Neural cell (in vitro differentiated cells): ENCODE results near the gene LILRB5. TPM values are rescaled to one million over a fixed set of nuclear protein-coding genes. Genes with fewer than 3 reads are reported as not detected.

Experiments
- H2AFZ ChIP-seq: fragments of 200-600, 300-800 bp; sonication (generic), shearing (Covaris generic); 2 replicates; pipeline ENCODE4 v1.6.0; 2014; ENCODE audit warnings: low read depth, mild to moderate bottlenecking, antibody characterized with exemption, low read length, moderate library complexity
- H3F3A ChIP-seq: fragments of 200-600 bp; shearing (Covaris generic); 2 replicates; pipeline ENCODE4 v1.6.1; 2016; ENCODE audit warnings: mild to moderate bottlenecking, moderate library complexity, mixed read lengths, antibody characterized with exemption, low read length; ENCODE audit not compliant: insufficient read depth, poor library complexity, severe bottlenecking
- H3K27ac ChIP-seq: fragments of 200-600, 300-800 bp; sonication (generic), shearing (Covaris generic); 2 replicates; pipeline ENCODE4 v1.5.1; 2014; ENCODE audit warnings: mild to moderate bottlenecking, low read length, moderate library complexity
- H3K27me3 ChIP-seq: fragments of 300-800, 200-600 bp; sonication (generic), shearing (Covaris generic); 2 replicates; pipeline ENCODE4 v1.6.0; 2014; ENCODE audit warnings: mild to moderate bottlenecking, low read depth, low read length, moderate library complexity; ENCODE audit not compliant: insufficient read depth
- H3K36me3 ChIP-seq: fragments of 300-800, 200-600 bp; sonication (generic), shearing (Covaris generic); 2 replicates; pipeline ENCODE4 v1.5.1; 2014; ENCODE audit warnings: mild to moderate bottlenecking, antibody characterized with exemption, low read length, moderate library complexity; ENCODE audit not compliant: insufficient read depth
- H3K4me2 ChIP-seq: fragments of 300-800, 200-600 bp; sonication (generic), shearing (Covaris generic); 2 replicates; pipeline ENCODE4 v1.6.0; 2014; ENCODE audit warnings: mild to moderate bottlenecking, low read length
- H3K4me3 ChIP-seq: fragments of 300-800, 200-600 bp; sonication (generic), shearing (Covaris generic); 2 replicates; pipeline ENCODE4 v1.5.1; 2014; ENCODE audit warnings: mild to moderate bottlenecking, low read length, moderate library complexity
- H3K79me2 ChIP-seq: fragments of 200-600 bp; shearing (Covaris generic); replicated peaks from 2 replicates; pipeline ENCODE4 v1.6.0; 2014; ENCODE audit warnings: mild to moderate bottlenecking, low read length, moderate library complexity; ENCODE audit not compliant: insufficient read depth
- H3K9ac ChIP-seq: fragments of 300-800, 200-600 bp; sonication (generic), shearing (Covaris generic); 2 replicates; pipeline ENCODE4 v1.6.1; 2016; ENCODE audit warnings: mild to moderate bottlenecking, low read length, mixed read lengths
- H3K9me2 ChIP-seq: fragments of 200-600 bp; shearing (Covaris generic); 2 replicates; pipeline ENCODE4 v1.6.1; 2016; ENCODE audit warnings: mild to moderate bottlenecking, low read length, mixed read lengths; ENCODE audit not compliant: insufficient read depth
- H3K9me3 ChIP-seq: fragments of 200-600, 300-800 bp; sonication (generic), shearing (Covaris generic); 2 replicates; pipeline ENCODE4 v1.6.1; 2016; ENCODE audit warnings: mild to moderate bottlenecking, mixed run types, low read length, moderate library complexity, mixed read lengths
- H4K20me1 ChIP-seq: fragments of 200-600 bp; shearing (Covaris generic); 2 replicates; pipeline ENCODE4 v1.6.1; 2016; ENCODE audit warnings: mild to moderate bottlenecking, mixed run types; ENCODE audit not compliant: insufficient read depth
- EP300 ChIP-seq: fragments of 450-650 bp; conservative IDR thresholded peaks from 2 replicates; pipeline ENCODE4 v1.6.1; 2014; ENCODE audit warnings: antibody characterized with exemption, mild to moderate bottlenecking, moderate library complexity; ENCODE audit not compliant: poor library complexity, severe bottlenecking
- EZH2 ChIP-seq: fragments of 200-600, 300-800 bp; shearing (Covaris generic), sonication (generic); IDR thresholded peaks from 2 replicates; pipeline ENCODE4 v1.6.1; 2014; ENCODE audit warnings: antibody characterized with exemption, low read length, borderline replicate concordance, mild to moderate bottlenecking; ENCODE audit not compliant: insufficient read depth, poor library complexity, severe bottlenecking
- MXI1 ChIP-seq: fragments of 450-650 bp; conservative IDR thresholded peaks from 2 replicates; pipeline ENCODE4 v1.6.1; 2014; ENCODE audit warnings: antibody characterized with exemption, mild to moderate bottlenecking; ENCODE audit not compliant: poor library complexity, severe bottlenecking
- POLR2AphosphoS5 ChIP-seq: IDR thresholded peaks from 2 replicates; pipeline ENCODE4 v1.6.1; 2012
- RAD21 ChIP-seq: fragments of 450-650 bp; conservative IDR thresholded peaks from 2 replicates; pipeline ENCODE4 v1.6.1; 2014; ENCODE audit warnings: antibody characterized with exemption, mild to moderate bottlenecking, moderate library complexity
- SMC3 ChIP-seq: fragments of 450-650 bp; conservative IDR thresholded peaks from 2 replicates; pipeline ENCODE4 v1.6.1; 2014; ENCODE audit warnings: antibody characterized with exemption, mild to moderate bottlenecking, moderate library complexity; ENCODE audit not compliant: poor library complexity
- TAF1 ChIP-seq: IDR thresholded peaks from 2 replicates; pipeline ENCODE4 v1.6.1; 2012; ENCODE audit warnings: low read depth
- polyA plus RNA-seq: library from polyadenylated mRNA; depleted of rRNA; stranded (reverse); fragments of >200 nt; gene quantifications from 2 replicates; pipeline ENCODE4 v1.2.3, GENCODE V29; 2014
- TF ChIP-seq, protein P1 (sequence below): IDR thresholded peaks from 2 replicates; pipeline ENCODE4 v1.6.1; 2012; ENCODE audit warnings: borderline replicate concordance
- TF ChIP-seq, protein P2 (sequence below): fragments of 450-650 bp; IDR thresholded peaks from 2 replicates; pipeline ENCODE4 v1.5.1; 2014; ENCODE audit warnings: antibody characterized with exemption, mild to moderate bottlenecking, moderate library complexity; ENCODE audit not compliant: poor library complexity, severe bottlenecking

Gene LILRB5
- polyA plus RNA-seq, 1 donor from 2014 or later = not detected

DNA sequence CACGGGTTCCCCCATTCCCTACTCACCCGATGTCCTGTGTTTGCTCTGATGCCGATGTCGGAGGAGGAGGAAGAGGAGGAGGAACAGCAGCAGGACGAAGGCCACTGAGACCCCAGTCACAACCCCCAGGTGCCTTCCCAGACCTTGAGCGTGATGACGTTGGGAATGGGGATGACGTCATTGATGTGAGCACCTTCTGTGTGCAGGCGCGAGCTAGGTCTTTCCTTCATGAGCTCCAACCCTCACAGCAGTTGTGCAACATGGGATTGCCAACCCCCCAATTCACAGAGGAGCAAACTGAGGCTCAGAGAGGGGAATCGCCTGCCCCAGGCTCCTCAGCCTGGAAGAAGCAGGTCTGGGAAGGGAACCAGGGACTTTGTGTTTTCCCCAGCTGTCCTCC is 4.2 kb downstream of the LILRB5 start:
- Histone ChIP-seq H3K9me2 (no peaks in the 10 kb centered on the region), H3K4me2 (no peak overlapping the region), H3K9me3 (no peaks in the 10 kb centered on the region), H2AFZ (no peak overlapping the region), H3K4me3 (no peak overlapping the region), H3K36me3 (no peaks in the 10 kb centered on the region), H3K27me3 (no peaks in the 10 kb centered on the region), H3K27ac (no peak overlapping the region), H3F3A (no peaks in the 10 kb centered on the region), H3K79me2 (no peaks in the 10 kb centered on the region), H3K9ac (no peak overlapping the region), H4K20me1 (no peaks in the 10 kb centered on the region)
- TF ChIP-seq EP300 = no peak
- TF ChIP-seq, protein P1, sequence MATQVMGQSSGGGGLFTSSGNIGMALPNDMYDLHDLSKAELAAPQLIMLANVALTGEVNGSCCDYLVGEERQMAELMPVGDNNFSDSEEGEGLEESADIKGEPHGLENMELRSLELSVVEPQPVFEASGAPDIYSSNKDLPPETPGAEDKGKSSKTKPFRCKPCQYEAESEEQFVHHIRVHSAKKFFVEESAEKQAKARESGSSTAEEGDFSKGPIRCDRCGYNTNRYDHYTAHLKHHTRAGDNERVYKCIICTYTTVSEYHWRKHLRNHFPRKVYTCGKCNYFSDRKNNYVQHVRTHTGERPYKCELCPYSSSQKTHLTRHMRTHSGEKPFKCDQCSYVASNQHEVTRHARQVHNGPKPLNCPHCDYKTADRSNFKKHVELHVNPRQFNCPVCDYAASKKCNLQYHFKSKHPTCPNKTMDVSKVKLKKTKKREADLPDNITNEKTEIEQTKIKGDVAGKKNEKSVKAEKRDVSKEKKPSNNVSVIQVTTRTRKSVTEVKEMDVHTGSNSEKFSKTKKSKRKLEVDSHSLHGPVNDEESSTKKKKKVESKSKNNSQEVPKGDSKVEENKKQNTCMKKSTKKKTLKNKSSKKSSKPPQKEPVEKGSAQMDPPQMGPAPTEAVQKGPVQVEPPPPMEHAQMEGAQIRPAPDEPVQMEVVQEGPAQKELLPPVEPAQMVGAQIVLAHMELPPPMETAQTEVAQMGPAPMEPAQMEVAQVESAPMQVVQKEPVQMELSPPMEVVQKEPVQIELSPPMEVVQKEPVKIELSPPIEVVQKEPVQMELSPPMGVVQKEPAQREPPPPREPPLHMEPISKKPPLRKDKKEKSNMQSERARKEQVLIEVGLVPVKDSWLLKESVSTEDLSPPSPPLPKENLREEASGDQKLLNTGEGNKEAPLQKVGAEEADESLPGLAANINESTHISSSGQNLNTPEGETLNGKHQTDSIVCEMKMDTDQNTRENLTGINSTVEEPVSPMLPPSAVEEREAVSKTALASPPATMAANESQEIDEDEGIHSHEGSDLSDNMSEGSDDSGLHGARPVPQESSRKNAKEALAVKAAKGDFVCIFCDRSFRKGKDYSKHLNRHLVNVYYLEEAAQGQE = no peak
- no peak for TF ChIP-seq RAD21
- TF ChIP-seq, protein P2, sequence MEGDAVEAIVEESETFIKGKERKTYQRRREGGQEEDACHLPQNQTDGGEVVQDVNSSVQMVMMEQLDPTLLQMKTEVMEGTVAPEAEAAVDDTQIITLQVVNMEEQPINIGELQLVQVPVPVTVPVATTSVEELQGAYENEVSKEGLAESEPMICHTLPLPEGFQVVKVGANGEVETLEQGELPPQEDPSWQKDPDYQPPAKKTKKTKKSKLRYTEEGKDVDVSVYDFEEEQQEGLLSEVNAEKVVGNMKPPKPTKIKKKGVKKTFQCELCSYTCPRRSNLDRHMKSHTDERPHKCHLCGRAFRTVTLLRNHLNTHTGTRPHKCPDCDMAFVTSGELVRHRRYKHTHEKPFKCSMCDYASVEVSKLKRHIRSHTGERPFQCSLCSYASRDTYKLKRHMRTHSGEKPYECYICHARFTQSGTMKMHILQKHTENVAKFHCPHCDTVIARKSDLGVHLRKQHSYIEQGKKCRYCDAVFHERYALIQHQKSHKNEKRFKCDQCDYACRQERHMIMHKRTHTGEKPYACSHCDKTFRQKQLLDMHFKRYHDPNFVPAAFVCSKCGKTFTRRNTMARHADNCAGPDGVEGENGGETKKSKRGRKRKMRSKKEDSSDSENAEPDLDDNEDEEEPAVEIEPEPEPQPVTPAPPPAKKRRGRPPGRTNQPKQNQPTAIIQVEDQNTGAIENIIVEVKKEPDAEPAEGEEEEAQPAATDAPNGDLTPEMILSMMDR = no peak
- TF ChIP-seq POLR2AphosphoS5 = no peak
- no peak for TF ChIP-seq SMC3
- no peak for TF ChIP-seq MXI1
- TF ChIP-seq TAF1 = no peak
- no peak for TF ChIP-seq EZH2

DNA sequence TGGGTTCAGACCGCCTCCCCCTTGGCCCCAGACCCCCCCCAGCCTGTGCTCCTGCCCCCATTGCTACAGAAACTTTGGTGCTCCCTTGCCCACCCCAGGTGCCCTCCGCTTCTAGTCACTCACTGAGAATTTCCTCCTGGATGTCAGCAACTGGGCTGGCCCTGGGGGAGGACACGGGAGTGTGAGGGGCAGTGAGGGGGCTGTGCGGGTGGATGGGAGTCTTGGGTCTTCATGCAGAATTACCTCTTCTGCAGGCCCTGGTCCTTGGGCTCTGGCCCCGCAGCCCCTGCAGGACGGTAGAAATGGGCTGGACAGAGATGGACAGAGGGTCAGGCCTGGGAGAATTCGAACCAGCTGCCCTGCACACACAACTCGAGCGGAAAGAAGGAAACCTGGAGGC is 4.8 kb downstream of the LILRB5 start:
- H3K4me2 ChIP-seq = no peak overlapping the region
- no peaks in the 10 kb centered on the region for H3K27me3 ChIP-seq
- H3F3A ChIP-seq = no peaks in the 10 kb centered on the region
- no peaks in the 10 kb centered on the region for H4K20me1 ChIP-seq
- no peak overlapping the region for H2AFZ ChIP-seq
- H3K9ac ChIP-seq = no peak overlapping the region
- no peaks in the 10 kb centered on the region for H3K36me3 ChIP-seq
- H3K9me2 ChIP-seq = no peaks in the 10 kb centered on the region
- no peak overlapping the region for H3K27ac ChIP-seq
- no peaks in the 10 kb centered on the region for H3K9me3 ChIP-seq
- no peak overlapping the region for H3K4me3 ChIP-seq
- TF ChIP-seq, protein P1 = no peak
- no peaks in the 10 kb centered on the region for H3K79me2 ChIP-seq
